Natural killer cell (primary cell): Measurements from ENCODE around the gene GLI1. TPM values are rescaled to one million over a fixed set of nuclear protein-coding genes. Genes with fewer than 3 reads are reported as not detected.

Experiments used
- ATAC-seq, 3 donors: fragments of 150-1000 bp in 2 of 3; fragments of 200-7000 bp in 1 of 3; cut with Tn5 transposase; 1 replicate in 1 of 3; 2 replicates in 2 of 3; pipeline ENCODE4 v1.10.0; 2021; ENCODE audit warnings: mild to moderate bottlenecking in 2 of 3, moderate library complexity in 2 of 3
- DNase-seq, 2 donors: peaks; one replicate each; pipeline versions ENCODE4 v3.0.0 to v3.0.0-alpha.2; 2013 to 2021; ENCODE audit warnings: mixed read lengths in 1 of 2
- H3K27ac ChIP-seq: one replicate; pipeline ENCODE4 v1.5.1; 2013; ENCODE audit warnings: mild to moderate bottlenecking, low read length
- H3K27me3 ChIP-seq: one replicate; pipeline ENCODE4 v1.6.1; 2013; ENCODE audit warnings: low read length; ENCODE audit not compliant: control insufficient read depth, insufficient read depth
- H3K36me3 ChIP-seq: one replicate; pipeline ENCODE4 v1.6.1; 2013; ENCODE audit warnings: low read length; ENCODE audit not compliant: control insufficient read depth, insufficient read depth
- H3K4me1 ChIP-seq: one replicate; pipeline ENCODE4 v1.6.1; 2013; ENCODE audit warnings: low read length; ENCODE audit not compliant: control insufficient read depth, insufficient read depth
- H3K4me3 ChIP-seq: one replicate; pipeline ENCODE4 v1.5.1; 2013; ENCODE audit warnings: low read length
- H3K9me3 ChIP-seq: one replicate; pipeline ENCODE4 v1.6.1; 2013; ENCODE audit warnings: low read length; ENCODE audit not compliant: control insufficient read depth, insufficient read depth
- H3K27ac Mint-ChIP-seq, 2 donors: one replicate each; pipeline ENCODE4 v1.8.0; 2022; ENCODE audit warnings: mild to moderate bottlenecking in 2 of 2, mixed read lengths in 2 of 2, moderate library complexity in 1 of 2
- H3K27me3 Mint-ChIP-seq, 2 donors: one replicate each; pipeline ENCODE4 v1.8.0; 2022; ENCODE audit warnings: low read depth in 2 of 2, mixed read lengths in 2 of 2
- H3K36me3 Mint-ChIP-seq: one replicate; pipeline ENCODE4 v1.8.0; 2022; ENCODE audit warnings: mixed read lengths
- H3K4me1 Mint-ChIP-seq, 2 donors: one replicate each; pipeline ENCODE4 v1.8.0; 2022; ENCODE audit warnings: mixed read lengths in 2 of 2
- H3K4me3 Mint-ChIP-seq: one replicate; pipeline ENCODE4 v1.8.0; 2022; ENCODE audit warnings: mild to moderate bottlenecking, moderate library complexity, mixed read lengths
- H3K9me3 Mint-ChIP-seq, 2 donors: one replicate each; pipeline ENCODE4 v1.8.0; 2022; ENCODE audit warnings: mixed read lengths in 2 of 2
- CTCF ChIP-seq: fragments of 200-600 bp; IDR thresholded peaks from one replicate; pipeline ENCODE4 v1.8.0; 2022; ENCODE audit warnings: antibody characterized with exemption
- WGBS: methylation state at CpG from one replicate; pipeline ENCODE4 v1.1.7; 2013; ENCODE audit warnings: missing lambda C conversion rate; ENCODE audit not compliant: insufficient coverage; 5-methylcytosine and 5-hydroxymethylcytosine counted together
- intact Hi-C: fragments of 100-400 bp; cut with micrococcal nuclease; formaldehyde crosslinking; loops from one replicate; pipeline ENCODE4 v1.14.2; 2022
- total RNA-seq, 4 donors: library from RNA; stranded (reverse); fragments of 120-200 nt in 1 of 4; gene quantifications; one replicate each; pipeline versions ENCODE4 v1.2.3 to v1.2.4, GENCODE V29; 2013 to 2022

The GLI1 gene
- total RNA-seq, 3 donors from 2014 or later (not counting 1 experiment from before 2014, with no cell fraction given), result 0.50 to 1.4 (median 0.99) TPM

- no peaks in the 10 kb centered on the region for H3K9me3 ChIP-seq
- WGBS, result 0% methylated on average over 2 of the region's 3 CpGs
- ATAC-seq, result no peak
- H3K4me1 ChIP-seq, result peaks cover 52% of the 10 kb centered on the region
- peak overlapping the region; percentile 94 to 96 for H3K27ac Mint-ChIP-seq
- peak overlapping the region; percentile 95 for H3K4me3 Mint-ChIP-seq
- peaks cover 45 to 54% of the 10 kb centered on the region in 2 donors for H3K4me1 Mint-ChIP-seq
- peaks cover 0 to 15% of the 10 kb centered on the region in 2 donors for H3K27me3 Mint-ChIP-seq
- peak overlapping the region; percentile 73 for H3K4me3 ChIP-seq
- H3K9me3 Mint-ChIP-seq, result no peaks in the 10 kb centered on the region
- intact Hi-C loops, result loop anchor here (1.0 to 2.0 kb wide), 2 partner anchors 28 to 164 kb away; partner anchors contain the start of gene R3HDM2
- peak overlapping the region; percentile 76 for H3K27ac ChIP-seq
- no peak for TF ChIP-seq CTCF
- H3K36me3 Mint-ChIP-seq, result no peaks in the 10 kb centered on the region
- DNase-seq, result no peak
- no peaks in the 10 kb centered on the region for H3K36me3 ChIP-seq
- H3K27me3 ChIP-seq, result peaks cover 6% of the 10 kb centered on the region
These were observed 925 bp upstream of the GLI1 start for GRCh38 chr12:57458665-57459054.

GRCh38 chr12:57459055-57459749, 383 bp upstream of the GLI1 start:
- Histone ChIP-seq H3K27ac (peak overlapping the region; percentile 76), H3K9me3 (no peaks in the 10 kb centered on the region), H3K4me1 (peaks cover 52% of the 10 kb centered on the region), H3K27me3 (peaks cover 6% of the 10 kb centered on the region), H3K4me3 (peak overlapping the region; percentile 73), H3K36me3 (no peaks in the 10 kb centered on the region)
- intact Hi-C loops, result loop anchor here (1.0 to 2.0 kb wide), 2 partner anchors 28 to 163 kb away; partner anchors contain the start of gene R3HDM2
- peak; percentile 93 for TF ChIP-seq CTCF
- DNase-seq, result peak; percentile 88 to 97
- Mint-ChIP-seq H3K4me3 (peak overlapping the region; percentile 95), H3K27me3 (peaks cover 0 to 15% of the 10 kb centered on the region in 2 donors), H3K9me3 (no peaks in the 10 kb centered on the region), H3K4me1 (peaks cover 45 to 54% of the 10 kb centered on the region in 2 donors), H3K36me3 (no peaks in the 10 kb centered on the region), H3K27ac (peak overlapping the region; percentile 94 to 96)
- peak; percentile 78 to 91 (median 84) for ATAC-seq
- 0% methylated on average over 23 of the region's 24 CpGs for WGBS

- 7% methylated on average over 6 of the region's 6 CpGs for WGBS
- peak overlapping the region; percentile 10 for H3K4me3 ChIP-seq
- Mint-ChIP-seq H3K4me3 (peak overlapping the region; percentile 79), H3K4me1 (peaks cover 52 to 60% of the 10 kb centered on the region in 2 donors), H3K9me3 (no peaks in the 10 kb centered on the region), H3K27ac (peak overlapping the region; percentile 12 to 96), H3K27me3 (peaks cover 0 to 15% of the 10 kb centered on the region in 2 donors), H3K36me3 (no peaks in the 10 kb centered on the region)
- DNase-seq, result peak in 1 of 2 donors; percentile 51
- H3K27ac ChIP-seq, result no peak overlapping the region
- H3K27me3 ChIP-seq, result peaks cover 6% of the 10 kb centered on the region
- H3K4me1 ChIP-seq, result peaks cover 52% of the 10 kb centered on the region
- H3K36me3 ChIP-seq, result no peaks in the 10 kb centered on the region
- no peak for ATAC-seq
- intact Hi-C loops, result no loop called here
- no peak for TF ChIP-seq CTCF
- H3K9me3 ChIP-seq, result no peaks in the 10 kb centered on the region
These were observed 841 bp downstream of the GLI1 start for GRCh38 chr12:57460468-57460784.
